ENCODE results near the gene FAM171A1.
"Not testable (repeated sequence)": the region's sequence is repeated elsewhere in the genome, so short reads cannot be mapped to it uniquely, and the experiment has no call there.

FAM171A1 gene

DNA sequence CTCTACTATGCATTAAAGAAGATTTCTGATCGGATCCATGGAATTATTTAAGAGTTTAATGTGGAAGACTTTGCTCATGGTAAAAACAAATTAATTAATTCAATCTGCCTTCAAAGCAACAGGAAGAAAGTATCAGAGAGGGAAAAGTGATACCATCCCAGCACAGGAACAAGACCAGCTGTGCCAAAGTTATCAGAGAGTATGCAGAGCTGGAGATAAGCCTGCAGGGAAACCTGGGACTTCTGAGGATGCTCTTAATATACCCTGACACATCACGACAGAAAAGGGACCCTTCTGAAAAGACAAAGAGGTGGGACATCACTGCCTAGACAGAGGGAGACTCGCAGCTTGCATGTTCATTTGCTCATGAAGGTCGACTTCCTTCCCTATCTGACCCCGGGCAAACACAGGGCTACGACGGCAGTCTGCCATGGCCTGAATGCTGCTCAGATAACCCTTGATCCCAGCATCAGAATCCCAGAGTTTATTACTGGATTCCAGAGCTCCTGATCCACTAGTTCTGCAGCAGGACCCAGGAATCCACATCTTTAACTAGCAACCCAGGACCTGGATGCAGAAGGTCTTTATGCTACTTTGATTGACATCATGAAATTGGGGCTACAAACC lies 29.5 kb downstream of the FAM171A1 start:
- no peak for DNase-seq

DNA sequence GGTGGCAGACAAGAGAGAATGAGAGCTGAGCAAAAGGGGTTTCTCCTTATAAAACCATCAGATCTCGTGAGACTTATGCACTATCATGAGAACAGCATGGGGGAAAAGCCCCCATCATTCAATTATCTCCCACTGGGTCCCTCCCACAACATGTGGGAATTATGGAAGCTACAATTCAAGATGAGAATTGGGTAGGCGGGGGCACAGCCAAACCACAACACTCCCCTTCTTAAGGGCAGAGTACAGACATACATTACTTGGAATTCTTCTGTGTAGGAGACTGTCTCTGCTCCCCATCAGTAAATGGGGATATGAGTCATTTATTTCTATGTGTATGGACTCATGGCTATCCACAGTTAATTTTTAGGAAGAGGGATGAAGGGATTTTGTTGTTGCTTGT lies 31.2 kb downstream of the FAM171A1 start:
- DNase-seq: no peak

DNA sequence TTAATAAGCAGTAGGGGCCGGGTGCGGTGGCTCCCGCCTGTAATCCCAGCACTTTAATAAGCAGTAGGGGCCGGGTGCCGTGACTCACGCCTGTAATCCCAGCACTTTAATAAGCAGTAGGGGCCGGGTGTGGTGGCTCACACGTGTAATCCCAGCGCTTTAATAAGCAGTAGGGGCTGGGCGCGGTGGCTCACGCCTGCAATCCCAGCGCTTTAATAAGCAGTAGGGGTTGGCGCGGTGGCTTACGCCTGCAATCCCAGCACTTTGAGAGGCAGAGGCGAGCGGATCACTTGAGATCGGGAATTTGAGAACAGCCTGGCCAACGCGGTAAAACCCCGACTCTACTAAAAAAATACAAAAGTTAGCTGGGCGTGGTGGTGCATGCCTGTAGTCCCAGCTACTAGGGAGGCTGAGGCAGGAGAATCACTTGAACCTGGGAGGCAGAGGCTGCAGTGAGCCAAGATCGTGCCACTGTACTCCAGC lies 33.6 kb downstream of the FAM171A1 start:
- DNase-seq: not testable (repeated sequence)

DNA sequence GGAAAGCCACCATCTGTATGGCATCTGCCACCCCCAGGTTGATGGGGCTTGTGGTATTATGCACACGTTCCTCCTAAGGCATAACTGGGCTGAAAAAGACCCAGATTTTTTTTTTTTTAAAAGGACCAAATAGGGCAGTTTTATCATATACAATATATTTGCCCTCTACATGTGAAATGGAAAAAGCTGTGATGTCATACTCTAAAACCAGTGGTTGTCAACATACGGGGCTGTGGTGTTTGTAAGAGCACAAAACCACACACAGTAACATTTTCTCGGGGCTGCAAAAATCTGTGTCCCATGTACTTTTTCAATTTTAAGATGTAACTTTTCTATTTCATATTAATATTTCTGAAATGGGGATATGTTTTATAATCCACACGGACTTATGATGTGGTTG lies 34.9 kb downstream of the FAM171A1 start:
- no peak for DNase-seq

DNA sequence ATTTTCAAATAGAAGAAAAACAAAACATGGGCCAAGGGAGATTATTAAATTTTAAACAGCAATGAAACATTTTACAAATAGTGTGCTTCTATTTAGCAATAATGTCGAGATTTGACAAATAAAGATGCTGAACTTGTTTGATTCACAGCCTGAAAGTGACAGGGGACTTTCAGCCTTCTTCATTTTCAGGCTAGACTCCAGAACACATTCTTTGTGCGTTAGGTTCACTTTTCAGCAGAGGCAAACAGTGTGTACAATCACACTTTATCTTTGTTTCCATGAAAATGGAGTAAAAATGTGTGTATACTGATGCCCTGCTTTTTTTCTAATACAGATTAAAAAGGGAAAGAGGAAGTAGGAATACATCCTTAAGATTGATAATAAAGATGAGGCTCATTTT lies 35.6 kb downstream of the FAM171A1 start:
- DNase-seq: no peak

DNA sequence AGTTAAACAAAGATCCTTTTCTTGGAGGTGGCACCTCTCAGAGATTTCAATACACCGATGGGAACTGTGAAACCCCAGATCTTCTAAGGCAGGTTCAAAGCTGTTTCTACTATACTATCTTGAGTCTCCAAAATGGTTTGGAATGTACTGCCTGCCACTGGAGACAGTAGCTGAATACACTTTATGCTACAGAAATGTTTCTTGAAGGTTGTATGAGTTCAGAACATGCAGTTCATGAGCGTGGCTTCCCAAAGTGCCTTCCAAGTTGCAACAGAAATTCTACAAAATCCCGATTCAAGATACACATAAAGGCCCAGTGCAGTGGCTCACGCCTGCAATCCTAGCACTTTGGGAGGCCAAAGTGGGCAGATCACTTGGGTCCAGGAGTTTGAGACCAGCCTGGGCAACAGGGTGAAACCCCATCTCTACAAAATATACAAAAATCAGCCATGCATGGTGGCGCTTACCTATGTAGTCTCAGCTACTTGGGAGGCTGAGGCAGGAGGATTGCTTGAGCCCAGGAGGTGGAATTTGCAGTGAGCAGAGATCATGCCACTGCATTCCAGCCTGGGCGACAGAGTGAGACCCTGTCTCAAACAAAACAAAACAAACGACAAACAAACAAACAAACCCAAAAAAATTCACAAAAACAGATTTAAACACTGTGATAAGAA lies 36.3 kb downstream of the FAM171A1 start:
- DNase-seq: no peak

DNA sequence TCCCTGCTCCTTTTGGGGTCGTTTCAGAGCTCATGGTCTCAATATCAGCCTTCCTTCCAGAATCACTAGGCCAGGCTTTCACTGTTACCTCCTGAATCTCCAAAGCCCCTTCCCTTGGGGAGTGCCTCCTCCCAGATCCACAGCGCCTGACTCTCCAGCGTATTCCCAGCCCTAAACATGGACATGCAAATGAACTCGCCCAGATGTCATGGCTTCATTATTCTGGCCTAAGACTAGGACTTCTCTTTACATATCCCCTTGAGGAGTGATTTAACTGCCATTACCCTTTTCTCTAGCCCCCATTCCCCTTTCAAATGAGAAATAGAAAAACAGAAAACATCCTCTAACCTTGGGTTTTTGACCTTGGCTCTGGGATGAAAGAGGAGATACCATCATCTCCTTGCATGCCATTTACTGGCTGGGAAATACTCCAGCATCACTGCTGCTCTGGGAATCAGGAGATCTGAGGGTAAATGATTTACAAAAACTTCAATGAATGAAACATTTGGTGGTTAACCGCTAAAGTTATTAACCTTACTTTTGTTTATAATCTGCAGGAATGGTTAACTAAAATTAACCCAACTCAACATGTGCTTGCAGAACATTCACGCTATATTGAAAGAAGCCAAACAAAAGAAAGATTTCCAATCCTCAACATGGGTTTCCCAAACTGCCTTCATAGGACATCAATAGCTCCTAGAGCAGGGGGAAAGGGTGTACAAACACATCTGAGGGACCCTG lies 37.0 kb downstream of the FAM171A1 start:
- no peak for DNase-seq

DNA sequence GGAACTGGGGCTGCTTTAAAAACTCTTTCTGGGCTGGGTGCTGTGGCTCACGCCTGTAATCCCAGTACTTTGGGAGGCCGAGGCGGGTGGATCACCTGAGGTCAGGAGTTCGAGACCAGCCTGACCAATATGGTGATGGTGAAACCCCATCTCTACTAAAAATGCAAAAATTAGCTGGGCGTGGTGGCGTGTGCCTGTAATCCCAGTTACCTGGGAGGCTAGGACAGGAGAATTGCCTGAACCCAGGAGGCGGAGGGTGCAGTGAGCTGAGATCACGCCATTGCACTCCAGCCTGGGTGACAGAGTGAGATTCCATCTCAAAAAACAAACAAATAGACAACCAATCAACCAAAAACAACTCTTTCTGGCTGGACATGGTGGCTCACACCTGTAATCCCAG lies 37.9 kb downstream of the FAM171A1 start:
- DNase-seq: not testable (repeated sequence)

DNA sequence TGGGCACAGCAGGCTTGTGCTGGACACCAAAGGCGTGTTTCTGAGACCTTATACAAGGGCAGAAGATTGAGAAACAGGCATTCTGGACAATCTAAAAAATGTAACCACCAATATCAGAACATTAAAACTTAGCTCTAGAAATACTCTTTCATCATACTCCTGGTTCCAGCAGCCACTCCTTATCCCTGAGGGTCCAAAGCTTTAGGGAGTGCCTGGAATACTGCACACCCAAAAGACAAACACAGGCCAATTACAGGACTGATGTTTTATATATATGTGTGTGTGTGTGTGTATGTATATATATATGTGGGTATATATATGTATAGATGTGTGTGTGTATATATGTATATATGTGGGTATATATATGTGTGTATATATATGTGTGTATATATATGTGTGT lies 39.6 kb downstream of the FAM171A1 start:
- no peak for DNase-seq

DNA sequence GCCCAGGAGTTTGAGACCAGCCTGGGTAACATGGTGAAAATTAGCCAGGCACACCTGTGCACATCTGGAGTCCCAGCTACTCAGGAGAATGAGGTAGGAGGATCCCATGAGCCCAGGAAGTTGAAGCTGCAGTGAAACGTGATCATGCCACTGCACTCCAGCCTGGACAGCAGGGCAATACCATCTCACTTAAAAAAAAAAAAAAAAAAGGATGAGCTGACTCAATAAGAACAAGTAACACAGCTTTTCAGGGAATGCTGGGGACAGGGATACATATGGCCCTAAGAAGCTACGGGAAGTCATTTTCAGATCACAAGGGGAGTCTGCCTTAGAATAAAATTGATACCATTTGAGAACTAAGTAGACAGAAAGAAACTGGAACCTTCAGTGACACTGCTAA lies 41.7 kb downstream of the FAM171A1 start:
- DNase-seq: no peak

DNA sequence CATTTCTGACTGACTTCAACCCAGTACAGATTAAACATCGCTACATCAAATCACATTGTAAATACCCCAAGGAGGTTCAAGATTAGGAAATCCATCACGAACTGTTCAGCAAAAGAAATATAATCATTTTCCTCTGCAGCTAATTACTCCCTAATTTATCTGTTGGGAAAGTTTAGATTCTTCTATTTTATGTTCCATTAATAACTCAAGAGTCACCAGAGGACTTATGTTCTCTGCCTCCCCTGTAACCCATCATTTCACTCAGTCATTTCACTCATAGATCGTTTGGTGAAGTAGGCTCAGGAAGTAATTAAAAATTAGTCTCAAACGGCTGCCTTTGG lies 45.2 kb downstream of the FAM171A1 start:
- no peak for DNase-seq

DNA sequence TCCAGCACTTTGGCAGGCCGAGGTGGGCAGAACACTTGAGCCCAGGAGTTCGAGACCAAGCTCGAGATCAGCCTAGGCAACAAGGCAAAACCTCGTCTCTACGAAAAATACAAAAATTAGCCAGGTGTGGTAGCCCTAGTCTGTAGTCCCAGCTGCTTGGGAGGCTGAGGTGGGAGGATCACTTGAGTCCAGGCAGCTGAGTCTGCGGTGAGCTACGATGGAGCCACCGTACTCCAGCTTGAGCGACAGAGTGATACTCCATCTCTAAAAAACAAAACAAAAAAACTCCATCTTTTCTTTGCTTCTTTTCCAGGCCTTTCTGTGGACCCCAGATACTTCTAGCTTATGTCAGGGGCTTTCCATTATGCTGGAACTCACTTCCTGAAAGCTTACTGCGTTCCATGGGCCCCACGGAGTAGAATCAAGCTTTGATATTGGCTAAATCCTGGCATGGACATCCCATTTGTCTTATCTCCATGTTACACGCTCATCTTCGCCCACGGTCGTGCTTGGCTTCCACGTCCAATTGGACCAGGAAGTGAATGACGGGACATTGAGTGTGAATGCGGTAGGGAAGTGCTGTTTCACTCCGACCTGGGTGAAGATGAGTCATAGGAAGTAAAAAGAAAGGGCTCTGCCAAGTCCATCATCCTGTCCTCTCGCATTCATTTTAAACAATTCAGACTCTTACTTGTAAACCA lies 45.7 kb downstream of the FAM171A1 start:
- DNase-seq: peak; percentile 43

DNA sequence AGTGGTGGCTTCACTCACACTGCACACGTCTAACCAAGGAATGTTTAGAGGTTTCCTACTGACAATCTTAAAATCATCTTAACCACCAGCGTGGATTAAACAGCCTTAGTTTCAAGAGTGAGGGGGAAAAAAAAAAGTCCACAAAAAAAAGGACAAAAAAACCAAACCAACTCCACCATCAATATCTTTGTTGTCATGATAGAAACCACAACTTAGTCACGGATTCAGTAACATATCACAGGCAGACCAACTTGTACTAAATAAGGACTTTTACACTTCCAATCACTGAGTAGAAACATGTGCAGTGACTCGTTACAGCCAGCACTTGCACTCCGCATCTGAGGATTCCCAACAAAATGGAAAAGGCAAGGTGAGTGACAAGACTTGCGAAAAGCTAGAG lies 46.5 kb downstream of the FAM171A1 start:
- no peak for DNase-seq

DNA sequence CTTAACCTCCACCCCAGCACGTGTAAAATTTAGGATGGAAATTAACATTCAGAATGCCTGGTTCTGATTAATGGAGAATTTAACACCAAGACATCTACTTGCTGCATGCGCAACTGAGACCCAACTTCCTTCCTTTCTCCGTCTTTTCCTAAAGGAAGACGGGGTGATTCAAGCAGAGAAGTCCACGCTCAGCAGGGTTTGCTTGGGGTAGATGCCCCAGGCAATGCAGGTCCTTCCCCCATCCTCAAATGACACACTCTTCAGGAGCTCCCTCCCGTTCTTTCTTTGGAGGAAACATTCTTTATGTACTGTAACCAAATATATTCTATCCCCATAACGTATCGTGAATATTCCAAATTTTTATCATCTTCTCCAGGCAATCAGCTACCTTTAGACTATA lies 47.0 kb downstream of the FAM171A1 start:
- no peak for DNase-seq

DNA sequence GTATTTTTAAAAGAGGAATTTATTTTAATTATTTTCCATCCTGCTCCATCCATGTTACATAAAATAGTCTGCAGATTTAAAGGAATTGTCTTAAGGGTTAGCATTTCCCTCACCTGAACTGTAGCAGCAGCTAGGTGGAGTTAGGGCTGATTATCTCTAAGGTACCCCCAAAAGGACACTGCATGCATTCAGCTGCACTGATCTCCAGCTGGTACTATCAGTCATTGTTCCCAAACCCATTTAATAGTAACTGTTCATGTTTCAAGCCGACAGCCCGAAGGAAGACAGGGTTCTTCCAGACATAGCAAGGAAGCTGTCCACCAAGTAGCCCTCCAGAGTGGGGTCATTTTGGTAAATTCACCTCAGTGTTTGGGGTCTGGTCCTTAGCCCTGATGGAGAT lies 48.7 kb downstream of the FAM171A1 start:
- no peak for DNase-seq

DNA sequence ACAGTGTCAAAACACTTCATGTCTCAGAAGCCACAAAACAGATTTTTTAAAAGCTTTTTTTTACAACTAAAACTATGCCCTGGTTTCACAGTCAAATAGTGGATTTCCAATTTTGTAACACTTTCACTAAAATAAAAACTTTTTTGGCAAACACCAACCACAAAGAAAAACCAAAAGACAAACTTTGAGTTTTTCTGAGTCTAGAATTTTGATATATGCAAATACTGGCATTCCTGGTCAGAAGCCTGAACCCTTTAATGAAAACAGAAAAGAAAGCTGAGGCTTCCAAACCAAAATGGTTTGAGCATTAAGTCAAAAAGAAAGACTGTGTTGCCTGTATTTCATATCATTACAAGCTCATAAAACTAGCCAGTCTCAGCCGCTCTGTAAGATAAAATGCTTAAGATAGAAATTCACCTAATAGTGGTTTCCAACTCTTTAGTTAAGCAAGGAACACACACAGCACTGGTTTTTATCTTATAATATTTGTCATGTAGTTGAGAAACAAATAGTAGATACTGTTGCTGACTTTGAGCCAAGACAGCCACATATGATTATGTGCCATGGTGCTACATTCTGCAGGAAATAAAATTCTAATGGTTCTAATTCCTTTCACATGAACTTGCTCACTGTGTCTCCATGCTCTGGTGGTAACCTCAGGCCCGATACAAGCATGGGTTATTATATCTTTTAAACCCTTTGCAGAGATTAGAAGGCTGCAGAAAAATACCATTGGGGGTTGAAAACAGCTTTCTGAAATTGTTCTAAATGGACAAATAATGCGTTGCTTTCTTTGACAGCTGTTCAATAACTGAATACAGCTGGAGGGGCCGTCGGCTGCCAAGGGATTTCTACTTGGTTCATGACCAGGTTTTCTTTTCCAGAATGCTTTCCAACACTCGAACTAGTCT lies 49.4 kb downstream of the FAM171A1 start:
- peak; percentile 56 for DNase-seq

DNA sequence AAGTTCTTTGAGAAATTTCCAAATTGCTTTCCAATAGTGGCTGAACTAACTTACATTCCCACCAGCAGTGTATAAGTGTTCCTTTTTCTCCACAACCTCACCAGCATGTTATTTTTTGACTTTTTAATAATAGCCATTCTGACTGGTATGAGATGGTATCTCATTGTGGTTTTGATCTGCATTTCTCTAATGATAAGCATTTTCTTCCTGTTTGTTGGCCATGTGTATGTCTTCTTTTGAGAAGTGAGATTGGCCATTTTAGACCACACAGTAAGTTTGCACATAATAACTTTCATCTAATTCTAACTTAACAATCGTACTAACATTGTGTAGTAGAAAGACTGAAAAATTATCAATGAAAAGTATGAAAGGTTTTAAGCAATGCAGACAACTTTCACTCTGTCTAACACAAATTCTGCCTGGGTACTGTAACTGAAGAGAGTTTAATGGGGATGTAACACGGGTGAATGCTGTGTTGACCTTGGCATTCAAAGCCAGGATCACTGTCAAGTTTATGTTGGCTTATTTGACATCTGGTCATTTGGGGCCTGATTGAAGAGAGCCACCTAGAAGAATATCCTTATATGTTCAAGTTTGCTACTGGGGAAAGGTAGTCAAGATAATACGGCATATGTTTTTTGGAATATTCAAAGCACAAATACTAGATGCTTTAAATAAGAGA lies 50.4 kb downstream of the FAM171A1 start:
- DNase-seq: peak; percentile 37

DNA sequence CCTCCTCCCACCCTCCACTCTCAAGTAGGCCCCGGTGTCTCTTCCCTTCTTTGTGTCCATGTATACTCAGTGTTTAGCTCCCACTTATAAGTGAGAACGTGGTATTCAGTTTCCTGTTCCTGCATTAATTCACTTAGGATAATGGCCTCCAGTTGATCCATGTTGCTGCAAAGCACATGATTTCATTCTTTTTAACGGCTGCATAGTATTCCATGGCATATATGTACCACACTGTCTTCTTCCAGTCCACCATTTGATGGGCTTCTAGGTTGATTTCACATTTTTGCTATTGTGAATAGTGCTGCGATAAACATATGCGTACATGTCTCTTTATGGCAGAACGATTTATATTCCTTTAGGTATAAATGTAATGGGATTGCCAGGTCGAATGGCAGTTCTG lies 51.0 kb downstream of the FAM171A1 start:
- no peak for DNase-seq

DNA sequence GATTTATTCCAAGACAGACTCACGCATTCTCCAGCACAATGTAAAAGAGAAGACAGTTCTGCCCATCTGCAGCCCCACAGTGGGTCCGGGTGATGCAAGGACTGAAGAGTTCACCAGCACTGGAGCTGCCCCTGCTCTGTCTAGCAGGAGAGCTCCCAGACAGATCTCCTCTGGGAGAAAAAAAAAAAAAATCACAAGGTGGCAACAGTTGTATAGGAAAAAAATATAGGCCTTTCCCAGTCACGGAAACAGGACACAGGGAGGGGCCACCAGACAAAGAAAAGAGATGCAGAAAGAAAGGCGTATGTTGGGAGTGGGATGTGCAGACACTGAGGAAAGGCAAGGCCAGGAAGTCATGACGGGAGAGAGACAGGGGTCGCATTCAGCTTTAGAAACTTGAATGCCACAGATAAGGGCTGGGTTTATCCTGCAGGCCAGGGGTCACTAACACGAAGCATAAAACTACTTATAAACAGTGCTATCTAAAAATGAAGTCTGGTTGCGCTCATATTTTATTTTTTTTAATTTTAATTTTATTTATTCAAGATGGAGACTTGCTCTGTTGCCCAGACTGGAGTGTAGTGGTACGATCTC lies 54.1 kb downstream of the FAM171A1 start:
- peak; percentile 37 for DNase-seq

DNA sequence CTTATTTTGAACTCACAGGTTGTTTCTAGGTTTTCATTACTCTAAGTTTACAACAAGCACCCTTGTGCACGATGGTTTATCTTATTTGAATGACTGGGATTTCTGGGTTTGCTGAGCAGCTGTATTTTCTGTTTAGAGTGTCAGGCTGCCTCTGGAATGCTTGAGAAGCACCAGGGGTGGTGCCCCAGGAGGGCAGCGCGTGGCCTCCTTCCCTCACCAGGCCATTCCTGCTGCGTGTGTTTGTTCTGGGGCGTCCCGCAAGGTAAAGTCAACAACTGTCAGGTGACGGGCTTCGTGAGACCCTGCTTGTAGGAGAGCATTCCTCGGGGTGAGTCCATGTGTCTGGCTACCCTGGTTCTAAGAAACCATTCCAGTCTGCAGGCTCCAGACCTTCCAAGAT lies 54.9 kb downstream of the FAM171A1 start:
- DNase-seq: no peak

DNA sequence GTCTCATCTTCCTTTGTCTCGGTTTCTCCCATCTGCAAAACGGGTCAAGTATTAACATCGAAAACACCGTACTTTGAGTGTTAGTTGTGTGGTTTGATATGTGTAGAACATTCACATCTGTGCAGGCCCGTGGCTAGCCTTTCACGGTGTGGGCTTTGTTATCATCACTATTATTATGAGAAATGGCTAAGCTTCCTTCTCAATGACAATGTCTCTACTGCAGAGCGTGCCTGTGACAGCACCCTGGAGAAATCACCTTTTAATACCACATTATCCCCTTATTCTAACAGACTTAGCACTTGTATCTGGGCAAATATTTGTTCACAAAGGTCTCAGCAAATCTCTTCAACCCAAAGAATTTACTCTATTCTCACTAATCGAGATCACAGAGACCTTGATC lies 55.8 kb downstream of the FAM171A1 start:
- no peak for DNase-seq
